Brain microvascular endothelial cell (primary cell): Measurements from ENCODE around the gene CAVIN1.
A peak's percentile ranks its signal among the peaks of the same experiment; 100 is the strongest.

Source experiments
- DNase-seq: peaks from one replicate; pipeline ENCODE4 v3.0.0-alpha.2; 2020
- H3K27ac ChIP-seq: fragments of 250-450 bp; sonication (Bioruptor Pico); 2 replicates; pipeline ENCODE4 v1.5.1; 2020; ENCODE audit warnings: mild to moderate bottlenecking, moderate library complexity
- H3K27me3 ChIP-seq: fragments of 250-450 bp; sonication (Bioruptor Pico); replicated peaks from 2 replicates; pipeline ENCODE4 v1.5.1; 2020; ENCODE audit warnings: mild to moderate bottlenecking
- H3K36me3 ChIP-seq: fragments of 250-450 bp; sonication (Bioruptor Pico); replicated peaks from 2 replicates; pipeline ENCODE4 v1.5.1; 2020; ENCODE audit warnings: mild to moderate bottlenecking
- H3K4me3 ChIP-seq: 2 replicates; pipeline ENCODE4 v1.5.1; 2011; ENCODE audit warnings: low read depth, mild to moderate bottlenecking, control low read depth, low read length, moderate library complexity
- CTCF ChIP-seq: IDR thresholded peaks from 2 replicates; pipeline ENCODE4 v1.5.1; 2011; ENCODE audit warnings: low read depth, mild to moderate bottlenecking, moderate library complexity, low read length, control low read depth, inconsistent platforms; ENCODE audit errors: missing control alignments
- in situ Hi-C: cut with HindIII; loops from 2 replicates; pipeline ENCODE4 v1.10.0; 2017; ENCODE audit warnings: low sequenced_read_pairs, low pct_ligation_motif_present

CAVIN1 gene

GRCh38 chr17:42442196-42442565 is 19.1 kb upstream of the CAVIN1 start:
- no peak overlapping the region for H3K4me3 ChIP-seq
- DNase-seq, result no peak
- no peaks in the 10 kb centered on the region for H3K27me3 ChIP-seq
- no peak overlapping the region for H3K27ac ChIP-seq
- TF ChIP-seq CTCF, result no peak
- H3K36me3 ChIP-seq, result no peaks in the 10 kb centered on the region
- in situ Hi-C loops, result no loop called here

GRCh38 chr17:42441371-42442195 is 18.5 kb upstream of the CAVIN1 start:
- no peak overlapping the region for H3K4me3 ChIP-seq
- H3K27ac ChIP-seq, result no peak overlapping the region
- no peak for DNase-seq
- in situ Hi-C loops, result no loop called here
- no peaks in the 10 kb centered on the region for H3K27me3 ChIP-seq
- no peaks in the 10 kb centered on the region for H3K36me3 ChIP-seq
- TF ChIP-seq CTCF, result no peak

- Histone ChIP-seq H3K27ac (no peak overlapping the region), H3K4me3 (no peak overlapping the region), H3K27me3 (no peaks in the 10 kb centered on the region), H3K36me3 (no peaks in the 10 kb centered on the region)
- peak; percentile 54 for DNase-seq
- peak; percentile 71 for TF ChIP-seq CTCF
- in situ Hi-C loops, result no loop called here
These were observed 15.8 kb upstream of the CAVIN1 start for GRCh38 chr17:42438600-42439567.

GRCh38 chr17:42436391-42436790 is 13.3 kb upstream of the CAVIN1 start:
- Histone ChIP-seq H3K36me3 (no peaks in the 10 kb centered on the region), H3K4me3 (no peak overlapping the region), H3K27ac (peak overlapping the region; percentile 63), H3K27me3 (no peaks in the 10 kb centered on the region)
- in situ Hi-C loops, result no loop called here
- no peak for TF ChIP-seq CTCF
- DNase-seq, result peak; percentile 94

GRCh38 chr17:42431758-42432161 is 8.7 kb upstream of the CAVIN1 start:
- no peak overlapping the region for H3K27ac ChIP-seq
- H3K27me3 ChIP-seq, result no peaks in the 10 kb centered on the region
- TF ChIP-seq CTCF, result no peak
- no peak overlapping the region for H3K4me3 ChIP-seq
- no peak for DNase-seq
- H3K36me3 ChIP-seq, result no peaks in the 10 kb centered on the region
- in situ Hi-C loops, result no loop called here
